Heart right ventricle (tissue), 16 donors: ENCODE results near the gene NCKAP5. TPM values are rescaled to one million over a fixed set of nuclear protein-coding genes. Genes with fewer than 3 reads are reported as not detected.

ENCODE experiments used
- ATAC-seq, 8 donors: fragments of 200-7000 bp; cut with Tn5 transposase; one replicate each; pipeline ENCODE4 v1.9.1; 2020; ENCODE audit warnings: mild to moderate bottlenecking in 8 of 8, moderate library complexity in 8 of 8, moderate number of reproducible peaks in 1 of 8
- DNase-seq, 2 donors: peaks; one replicate each; pipeline ENCODE4 v3.0.0-alpha.2; 2020
- H3K27ac ChIP-seq, 10 donors: fragments of 200-600 bp; sonication (generic) in 2 of 10; one replicate each; pipeline versions ENCODE4 v1.5.0 to v1.8.0; 2020 to 2022; ENCODE audit warnings: mild to moderate bottlenecking in 3 of 10
- H3K27me3 ChIP-seq, 7 donors: fragments of 200-600 bp; one replicate each; pipeline ENCODE4 v1.8.0; 2021 to 2022; ENCODE audit warnings: mild to moderate bottlenecking in 2 of 7
- H3K36me3 ChIP-seq, 9 donors: fragments of 200-600 bp; sonication (generic) in 1 of 9; one replicate each; pipeline versions ENCODE4 v1.5.0 to v1.8.0; 2020 to 2022; ENCODE audit warnings: mild to moderate bottlenecking in 2 of 9
- H3K4me1 ChIP-seq, 9 donors: fragments of 200-600 bp; sonication (generic) in 1 of 9; one replicate each; pipeline versions ENCODE4 v1.5.0 to v1.8.0; 2020 to 2022; ENCODE audit warnings: mild to moderate bottlenecking in 4 of 9
- H3K4me3 ChIP-seq, 10 donors: fragments of 200-600 bp; sonication (generic) in 2 of 10; one replicate each; pipeline versions ENCODE4 v1.5.0 to v1.8.0; 2020 to 2022; ENCODE audit warnings: mild to moderate bottlenecking in 7 of 10, moderate library complexity in 2 of 10
- H3K9me3 ChIP-seq, 11 donors: fragments of 200-600 bp in 10 of 11; sonication (generic) in 2 of 11; one replicate each; pipeline versions ENCODE4 v1.5.0 to v1.8.0; 2013 to 2022; ENCODE audit warnings: mild to moderate bottlenecking in 2 of 11, control low read depth in 1 of 11, moderate library complexity in 1 of 11
- CTCF ChIP-seq, 9 donors: fragments of 200-600 bp; sonication (generic) in 2 of 9; IDR thresholded peaks; one replicate each; pipeline versions ENCODE4 v1.5.0 to v1.8.0; 2021 to 2022; ENCODE audit warnings: antibody characterized with exemption in 9 of 9, mild to moderate bottlenecking in 5 of 9, moderate library complexity in 1 of 9
- WGBS, 2 donors: extraction: QIAGEN DNeasy Blood & Tissue Kit; methylation state at CpG; one replicate each; pipeline ENCODE4 v1.1.7; 2013; ENCODE audit warnings: inconsistent platforms in 1 of 2; 5-methylcytosine and 5-hydroxymethylcytosine counted together
- intact Hi-C, 10 donors: fragments of 100-400 bp; cut with DNase I; formaldehyde crosslinking; loops; one replicate each; pipeline versions ENCODE4 v1.11.1 to v1.14.2; 2022
- polyA plus RNA-seq, 2 donors: library from polyadenylated mRNA; stranded (reverse); fragments of 200-250 nt; gene quantifications; one replicate each; pipeline ENCODE4 v1.2.3, GENCODE V29; 2013
- total RNA-seq, 10 donors: library from RNA; stranded (reverse); fragmentation: NEBNext Ultra II Directional in 3 of 10; extraction: Animal tissue kit (Norgen Biotek cat#: 25700) in 3 of 10; gene quantifications; one replicate each; pipeline versions ENCODE4 v1.2.1 to v1.2.4, GENCODE V29; 2021 to 2023
- donor health status: Arrhythmogenic right ventricular cardiomyopathy.
- donor health status: ischemic (EF 13 %, LVEDD 7.1; RV severe dilation, severe dysfunction).
- donor health status: healthy with polysubstance abuse.
- donor health status: DM: no; HTN: yes; CAD: no.
- donor health status: DM: no; HTN: no; CAD: no.
- donor health status: ischemic (EF 25% LVEDD 6.9; RV normal size, moderate dysfunction).
- donor health status: ischemic (EF 25% LVEDD 5.7; RV mildly dilated, moderate dysfunction).
- donor health status: healthy.
- donor health status: DM: yes; HTN: yes; CAD: no.
- donor health status: Ischemic cardiomyopathy.
- donor health status: ischemic (EF 35%, LVEDD 5.7; RV mildly dilated, moderate dysfunction).
- donor health status: nonischemic (EF 11% LVEDD 7.7; RV severe dilation, severe dysfunction).
- donor health status: DM: yes; HTN: yes; CAD: no.
- donor health status: PGD.
- donor health status: ischemic (EF 29% LVEDD 5.4; RV normal size, mild dysfunction).
- donor health status: nonischemic (EF 23%, LVEDD 6.1; RV moderate dilation, normal function).

NCKAP5 gene
- total and polyA plus RNA-seq, 12 donors: 0.57 to 11.7 (median 6.2) TPM

DNA sequence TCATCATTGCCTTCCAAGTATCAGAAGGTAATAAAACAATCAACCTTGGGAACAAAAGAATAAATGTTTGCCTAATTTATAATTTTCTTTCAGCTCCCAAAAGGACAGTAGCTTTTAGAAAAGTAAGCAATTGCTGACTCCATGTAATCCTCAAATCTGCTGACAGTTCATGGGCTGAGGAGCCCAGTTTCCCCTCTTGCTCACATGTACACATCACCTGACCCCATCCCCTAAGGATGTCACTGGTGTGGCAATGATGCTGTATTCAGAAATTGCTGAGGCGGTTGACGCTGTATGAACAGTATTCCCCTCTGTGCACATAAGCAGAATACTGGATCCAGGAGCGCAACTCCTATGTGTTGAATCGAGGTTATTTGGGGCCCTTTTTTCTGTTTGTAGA is 842.1 kb downstream of the NCKAP5 start:
- no peak overlapping the region for H3K4me3 ChIP-seq
- no peak for ATAC-seq
- 98 to 99% methylated on average over 4 of the region's 4 CpGs for WGBS, 2 donors
- H3K27ac ChIP-seq: no peak overlapping the region
- no peaks in the 10 kb centered on the region for H3K4me1 ChIP-seq
- intact Hi-C loops: no loop called here
- peaks cover 0 to 2% (median 0%) of the 10 kb centered on the region in 9 donors for H3K36me3 ChIP-seq
- no peak for TF ChIP-seq CTCF (IDR thresholded peaks at IDR 0.05)
- no peaks in the 10 kb centered on the region for H3K27me3 ChIP-seq
- H3K9me3 ChIP-seq: no peaks in the 10 kb centered on the region
- DNase-seq: no peak

DNA sequence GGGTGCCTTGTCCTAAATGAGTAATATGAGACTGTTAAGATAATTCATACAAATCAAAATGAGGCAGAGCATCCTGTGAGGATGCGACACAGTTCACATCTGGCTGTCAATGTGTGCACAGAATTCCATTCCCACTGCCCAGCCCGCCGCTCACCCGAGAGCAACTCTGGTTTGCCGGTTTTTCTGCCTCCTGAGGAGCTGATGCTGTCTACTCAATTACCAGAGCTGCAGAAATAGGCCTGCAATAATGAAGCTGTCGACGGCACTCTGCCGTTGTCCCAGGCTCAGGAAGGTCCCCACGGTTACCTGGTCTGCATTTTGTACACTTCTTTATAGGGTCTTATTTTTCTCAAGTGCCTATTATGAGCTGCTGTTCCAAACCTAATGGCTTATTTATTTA is 842.5 kb downstream of the NCKAP5 start:
- Histone ChIP-seq H3K27me3 (no peaks in the 10 kb centered on the region), H3K27ac (no peak overlapping the region), H3K4me1 (no peaks in the 10 kb centered on the region), H3K36me3 (peaks cover 0 to 2% (median 0%) of the 10 kb centered on the region in 9 donors), H3K9me3 (no peaks in the 10 kb centered on the region), H3K4me3 (no peak overlapping the region)
- no peak for TF ChIP-seq CTCF (IDR thresholded peaks at IDR 0.05)
- intact Hi-C loops: no loop called here
- DNase-seq: no peak
- no peak for ATAC-seq
- WGBS, 2 donors: 84 to 87% methylated on average over 9 of the region's 9 CpGs

DNA sequence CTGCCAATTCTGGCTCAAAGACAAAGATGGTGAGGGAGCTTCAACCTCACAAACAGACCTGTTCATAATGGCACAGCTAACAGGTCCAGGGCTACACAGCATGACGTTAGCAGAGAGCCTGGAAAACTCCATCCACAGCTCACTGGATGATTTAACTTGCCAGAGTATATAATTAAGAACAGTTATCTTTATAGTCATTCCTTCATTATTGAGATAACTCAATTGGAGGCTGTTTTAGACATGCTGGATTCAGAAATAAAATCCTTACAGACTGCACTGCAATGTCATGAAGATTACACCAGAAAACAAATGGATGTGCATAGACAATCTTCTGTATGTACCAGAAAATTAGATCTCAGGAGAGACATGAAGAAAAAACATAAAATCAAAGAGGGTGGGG is 843.1 kb downstream of the NCKAP5 start:
- intact Hi-C loops: no loop called here
- no peak for TF ChIP-seq CTCF (IDR thresholded peaks at IDR 0.05)

GRCh38 chr2:132721938-132722337 is 846.3 kb downstream of the NCKAP5 start:
- no peaks in the 10 kb centered on the region for H3K36me3 ChIP-seq
- DNase-seq (no peak), ATAC-seq (no peak)
- intact Hi-C loops: no loop called here
- H3K4me3 ChIP-seq: no peak overlapping the region
- H3K9me3 ChIP-seq: no peaks in the 10 kb centered on the region
- no peaks in the 10 kb centered on the region for H3K27me3 ChIP-seq
- no peak for TF ChIP-seq CTCF (IDR thresholded peaks at IDR 0.05)
- WGBS, 2 donors: 96 to 97% methylated on average over 2 of the region's 2 CpGs
- H3K27ac ChIP-seq: no peak overlapping the region
- no peaks in the 10 kb centered on the region for H3K4me1 ChIP-seq

More for the DNA sequence above, 843.1 kb downstream of the NCKAP5 start:
- H3K27me3 ChIP-seq: no peaks in the 10 kb centered on the region
- DNase-seq (no peak), ATAC-seq (no peak)
- H3K9me3 ChIP-seq: no peaks in the 10 kb centered on the region
- peaks cover 0 to 2% (median 0%) of the 10 kb centered on the region in 9 donors for H3K36me3 ChIP-seq
- no peak overlapping the region for H3K4me3 ChIP-seq
- 71 to 73% methylated on average over 1 of the region's 1 CpG for WGBS, 2 donors
- no peaks in the 10 kb centered on the region for H3K4me1 ChIP-seq
- no peak overlapping the region for H3K27ac ChIP-seq
